NOMO-1 treated with dmso at 0.1 percent for 144 hours (cell line): ENCODE measurements around the gene EPB41L4A.

Experiments used
- DNase-seq: peaks from one replicate; lab custom pipeline; 2025; ENCODE audit not compliant: unreplicated experiment; lab: John Stamatoyannopoulos, UW

Gene EPB41L4A

DNA sequence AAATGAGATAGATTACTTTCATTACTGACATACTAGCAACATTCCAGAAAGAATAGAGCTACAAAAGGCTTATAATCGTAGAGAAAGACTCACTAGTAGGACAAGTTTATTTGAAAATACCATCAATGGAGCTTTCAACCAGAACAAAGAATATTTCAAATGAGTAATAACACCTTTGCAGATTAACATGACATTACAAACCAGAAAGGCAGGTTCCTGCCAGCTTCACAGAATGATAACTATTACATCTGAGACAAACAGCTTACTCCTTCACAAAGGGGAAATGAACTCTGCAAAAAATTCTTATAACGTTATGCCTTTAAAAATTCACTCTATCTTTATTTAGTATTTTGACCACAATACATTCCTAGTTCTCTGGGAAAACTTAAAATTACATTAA lies 103.1 kb downstream of the EPB41L4A start:
- DNase-seq, result no peak

DNA sequence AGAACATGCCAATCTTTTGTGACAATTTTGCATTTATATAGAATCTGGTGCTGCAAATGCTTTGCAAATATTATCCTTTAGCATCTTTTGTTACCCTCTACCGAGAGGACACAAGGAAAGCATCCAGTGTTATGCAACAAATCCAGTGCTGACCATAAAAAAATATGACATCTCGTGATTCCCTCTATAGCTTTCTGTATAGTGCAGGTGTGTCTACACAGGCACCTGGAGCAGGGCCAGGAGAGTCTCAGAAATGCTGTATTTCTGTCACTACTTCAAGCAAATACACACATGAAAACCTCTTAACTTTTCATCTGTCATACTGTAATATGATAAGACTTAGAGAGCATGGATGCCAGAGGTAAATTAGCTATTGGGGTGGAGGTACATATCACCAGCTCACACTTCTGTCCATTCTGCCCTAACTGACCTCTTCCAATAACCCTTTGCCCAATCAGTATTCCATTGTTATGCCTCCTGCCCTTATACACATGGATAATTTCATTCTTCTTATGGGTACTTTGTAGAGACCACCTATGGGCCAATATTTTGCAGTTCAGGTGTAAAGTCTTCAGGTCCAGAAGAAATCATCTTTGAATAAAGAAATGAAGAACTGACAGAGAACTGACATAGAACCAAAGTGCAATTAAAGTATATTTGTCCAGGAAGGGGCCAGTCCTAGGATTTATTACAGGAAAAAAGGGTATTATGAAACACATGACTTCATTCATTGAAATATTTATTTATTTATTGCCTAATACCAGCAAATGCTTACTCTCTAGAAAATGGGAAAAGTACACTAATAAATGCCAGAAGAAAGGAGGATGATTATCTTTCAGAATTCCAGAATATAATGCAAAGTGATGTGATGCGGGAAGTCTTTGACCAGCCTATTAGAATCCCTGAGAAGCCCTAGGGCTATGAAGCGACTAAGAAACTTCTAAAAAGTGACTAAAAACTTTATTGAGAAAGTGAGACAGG lies 106.5 kb downstream of the EPB41L4A start:
- DNase-seq, result no peak

DNA sequence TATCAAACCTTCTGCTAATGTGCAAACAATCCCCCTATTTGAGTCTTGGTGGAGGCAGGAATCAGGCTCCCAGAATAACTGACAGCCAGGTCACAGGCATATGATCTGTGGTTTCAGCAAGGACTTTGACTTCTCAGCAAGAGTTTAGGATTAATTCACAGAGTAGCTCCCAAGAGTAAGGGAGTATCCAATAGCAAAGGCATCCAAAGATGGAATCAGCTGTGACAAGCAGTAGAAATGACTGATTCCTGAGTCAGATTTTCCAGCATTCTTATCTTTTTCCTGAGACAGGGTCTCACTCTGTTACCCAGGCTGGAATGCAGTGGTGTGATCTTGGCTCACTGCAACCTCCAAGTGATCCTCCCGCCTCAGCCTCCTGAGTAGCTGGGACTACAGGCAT lies 108.3 kb downstream of the EPB41L4A start:
- DNase-seq, result no peak

- DNase-seq, result no peak
Measured at GRCh38 chr5:112308608-112309007, 110.5 kb downstream of the EPB41L4A start.

- DNase-seq, result no peak
Measured at GRCh38 chr5:112306956-112307355, 112.1 kb downstream of the EPB41L4A start.

DNA sequence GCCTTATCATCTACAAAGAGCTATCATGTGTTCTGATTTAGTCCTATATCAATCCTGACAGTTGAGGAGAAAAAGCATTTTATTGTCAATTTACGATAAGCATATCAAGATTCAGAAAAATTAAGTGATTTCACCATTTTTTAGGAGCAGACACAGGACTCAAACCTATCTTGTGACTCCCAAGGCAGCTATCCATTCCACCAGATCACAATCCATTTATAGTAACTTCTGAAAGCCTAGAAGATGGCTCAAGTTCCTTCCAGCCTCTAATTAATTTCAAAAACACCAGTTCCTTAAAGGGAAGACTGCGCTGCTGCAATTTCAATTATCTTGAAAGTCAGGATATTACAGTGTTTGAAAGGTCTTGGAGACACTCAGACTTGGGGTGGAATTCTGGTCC lies 114.3 kb downstream of the EPB41L4A start:
- no peak for DNase-seq

DNA sequence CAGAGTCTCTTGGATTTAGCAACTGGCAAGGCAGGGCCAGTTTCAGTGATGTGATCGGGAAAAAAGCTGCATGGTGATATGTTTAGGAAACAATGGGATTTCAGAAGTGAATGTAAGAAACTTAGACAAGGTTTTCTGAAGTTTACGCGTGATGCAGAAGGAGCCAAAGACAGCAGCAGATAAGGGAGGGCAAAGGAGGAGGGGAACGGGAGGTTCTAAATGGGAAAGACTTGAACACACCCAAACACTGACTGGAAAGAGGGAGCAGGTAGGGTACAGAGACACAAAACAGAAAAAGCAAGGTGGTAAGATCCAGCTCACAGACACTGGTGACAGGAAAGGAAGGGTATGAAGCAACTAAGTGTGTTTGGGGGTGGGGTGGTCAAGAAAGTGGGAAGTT lies 115.4 kb downstream of the EPB41L4A start:
- DNase-seq, result no peak

GRCh38 chr5:112294126-112294525 lies 125.0 kb downstream of the EPB41L4A start:
- no peak for DNase-seq

- no peak for DNase-seq
Measured at GRCh38 chr5:112293587-112293986, 125.5 kb downstream of the EPB41L4A start.

DNA sequence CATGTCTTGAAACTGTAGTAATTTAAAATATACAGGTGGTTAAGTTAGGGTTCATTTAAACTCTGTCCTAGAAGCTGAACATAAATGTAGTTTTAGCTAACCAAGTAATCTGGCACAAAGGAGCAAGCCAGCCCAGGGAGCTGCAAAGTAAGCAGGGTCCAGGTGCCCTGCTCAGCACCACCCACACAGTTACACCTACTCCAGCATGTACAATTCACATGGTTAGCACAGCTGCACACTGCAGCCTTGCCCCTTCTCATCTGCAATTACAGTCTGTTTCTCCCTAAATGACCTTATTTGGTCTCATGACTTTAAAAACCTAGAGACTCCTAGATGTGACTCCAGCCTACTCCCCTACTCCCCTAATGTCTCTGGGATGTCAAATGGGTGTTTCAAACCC lies 128.4 kb downstream of the EPB41L4A start:
- no peak for DNase-seq

- DNase-seq, result no peak
Measured at GRCh38 chr5:112289465-112289864, 129.6 kb downstream of the EPB41L4A start.

- no peak for DNase-seq
Measured at GRCh38 chr5:112283943-112284929, 134.8 kb downstream of the EPB41L4A start.

DNA sequence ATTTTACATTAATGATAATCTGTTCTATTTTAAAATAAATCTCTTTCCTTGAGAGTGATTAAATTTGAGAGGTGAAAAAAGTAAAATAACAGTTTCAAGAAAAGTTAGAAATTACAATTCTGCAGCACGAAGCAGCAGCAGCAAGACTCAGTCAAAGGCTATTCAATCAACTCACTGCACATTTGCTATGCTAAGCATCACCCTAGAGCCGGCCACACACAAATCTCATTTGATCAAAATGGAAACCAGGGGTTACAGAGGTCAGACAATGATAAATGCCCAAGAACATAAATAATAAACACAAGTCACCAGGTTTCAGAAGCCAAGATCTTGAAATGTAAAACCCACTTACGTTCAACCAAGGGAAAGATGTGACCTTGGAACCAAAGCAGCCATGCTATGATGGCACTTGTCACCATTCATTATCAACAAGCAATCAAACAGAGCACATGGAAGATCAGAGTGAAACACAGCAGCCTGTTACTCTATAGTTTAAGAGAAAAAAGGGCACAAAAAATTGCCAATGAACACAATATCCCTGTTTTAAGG lies 136.0 kb downstream of the EPB41L4A start:
- no peak for DNase-seq

GRCh38 chr5:112279082-112279481 lies 140.0 kb downstream of the EPB41L4A start:
- no peak for DNase-seq

- no peak for DNase-seq
Measured at GRCh38 chr5:112276991-112277390, 142.1 kb downstream of the EPB41L4A start.

GRCh38 chr5:112275671-112276070 lies 143.4 kb downstream of the EPB41L4A start:
- no peak for DNase-seq

GRCh38 chr5:112270299-112271293 lies 148.5 kb downstream of the EPB41L4A start:
- DNase-seq, result no peak

GRCh38 chr5:112267231-112267630 lies 151.8 kb downstream of the EPB41L4A start:
- no peak for DNase-seq

- DNase-seq, result no peak
Measured at GRCh38 chr5:112264666-112265065, 154.4 kb downstream of the EPB41L4A start.

DNA sequence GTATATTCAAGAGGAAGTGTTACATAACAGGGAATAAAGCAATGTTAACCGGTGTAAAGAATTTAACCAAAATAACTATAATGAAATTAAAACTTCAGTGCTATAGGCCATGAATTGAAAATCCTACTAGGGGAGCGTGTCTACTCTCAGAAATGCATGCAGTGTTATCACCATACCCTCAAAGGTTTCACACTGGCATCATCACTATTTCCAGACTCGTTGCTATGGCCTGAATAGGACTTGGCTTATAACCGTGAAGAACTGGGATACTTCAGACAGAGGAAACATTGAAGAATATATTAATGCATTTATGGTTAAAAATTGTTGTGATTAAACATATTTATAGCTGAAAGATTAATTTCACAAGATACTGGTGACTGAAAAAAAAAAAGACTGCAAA lies 154.9 kb downstream of the EPB41L4A start:
- DNase-seq, result no peak
